ENCODE results near the gene ACBD6.

GRCh38 chr1:180270530-180271271, 231.7 kb downstream of the ACBD6 start:
- TF ChIP-seq CTCF (IDR thresholded peaks at IDR 0.05; ENCODE audit: low read depth, low read length, poor library complexity, severe bottlenecking) (no peak), EZH2phosphoT487 (IDR thresholded peaks at IDR 0.05; ENCODE audit: borderline replicate concordance, low read length) (no peak)

Data from DOHH2 (cell line).